Esophagus (tissue), 2 donors: Measurements from ENCODE around the gene TMEM182. TPM values are rescaled to one million over a fixed set of nuclear protein-coding genes. Genes with fewer than 3 reads are reported as not detected.

Experiments
- H3K27ac ChIP-seq, 2 donors: one replicate each; pipeline ENCODE4 v1.5.1; 2013; ENCODE audit warnings: low read depth in 2 of 2, mild to moderate bottlenecking in 2 of 2, inconsistent platforms in 1 of 2, low read length in 1 of 2, moderate library complexity in 1 of 2
- H3K27me3 ChIP-seq, 2 donors: one replicate each; pipeline ENCODE4 v1.6.1; 2013; ENCODE audit warnings: low read length in 2 of 2, control low read depth in 1 of 2, mild to moderate bottlenecking in 1 of 2; ENCODE audit not compliant: insufficient read depth in 2 of 2, control insufficient read depth in 1 of 2
- H3K36me3 ChIP-seq, 2 donors: one replicate each; pipeline ENCODE4 v1.6.1; 2013; ENCODE audit warnings: low read length in 1 of 2; ENCODE audit not compliant: control insufficient read depth in 2 of 2, insufficient read depth in 2 of 2
- H3K4me1 ChIP-seq, 2 donors: one replicate each; pipeline ENCODE4 v1.6.1; 2013; ENCODE audit warnings: low read length in 1 of 2; ENCODE audit not compliant: control insufficient read depth in 2 of 2, insufficient read depth in 2 of 2
- H3K4me3 ChIP-seq, 2 donors: one replicate each; pipeline ENCODE4 v1.5.1; 2013; ENCODE audit warnings: low read length in 2 of 2, mild to moderate bottlenecking in 2 of 2, low read depth in 1 of 2, moderate library complexity in 1 of 2
- H3K9me3 ChIP-seq, 2 donors: one replicate each; pipeline ENCODE4 v1.6.1; 2013; ENCODE audit warnings: mild to moderate bottlenecking in 2 of 2, low read depth in 1 of 2, low read length in 1 of 2, moderate library complexity in 1 of 2; ENCODE audit not compliant: control insufficient read depth in 2 of 2, insufficient read depth in 1 of 2
- WGBS, 2 donors: extraction: QIAGEN DNeasy Blood & Tissue Kit; methylation state at CpG; one replicate each; pipeline ENCODE4 v1.1.7; 2013; 5-methylcytosine and 5-hydroxymethylcytosine counted together
- polyA plus RNA-seq, 2 donors: library from polyadenylated mRNA; stranded (reverse); fragments of 200-250 nt; gene quantifications; one replicate each; pipeline ENCODE4 v1.2.3, GENCODE V29; 2013
- donor health status: healthy with polysubstance abuse.
- donor health status: Bipolar disorder and iron deficiency.

Gene TMEM182
- polyA plus RNA-seq, 2 donors: 0.33 to 0.96 TPM

- Histone ChIP-seq H3K9me3 (no peaks in the 10 kb centered on the region), H3K36me3 (no peaks in the 10 kb centered on the region), H3K27ac (no peak overlapping the region), H3K27me3 (no peaks in the 10 kb centered on the region), H3K4me1 (no peaks in the 10 kb centered on the region), H3K4me3 (no peak overlapping the region)
- 71 to 76% methylated on average over 9 of the region's 9 CpGs for WGBS, 2 donors
Measured at GRCh38 chr2:102809291-102810189, 47.7 kb downstream of the TMEM182 start.

DNA sequence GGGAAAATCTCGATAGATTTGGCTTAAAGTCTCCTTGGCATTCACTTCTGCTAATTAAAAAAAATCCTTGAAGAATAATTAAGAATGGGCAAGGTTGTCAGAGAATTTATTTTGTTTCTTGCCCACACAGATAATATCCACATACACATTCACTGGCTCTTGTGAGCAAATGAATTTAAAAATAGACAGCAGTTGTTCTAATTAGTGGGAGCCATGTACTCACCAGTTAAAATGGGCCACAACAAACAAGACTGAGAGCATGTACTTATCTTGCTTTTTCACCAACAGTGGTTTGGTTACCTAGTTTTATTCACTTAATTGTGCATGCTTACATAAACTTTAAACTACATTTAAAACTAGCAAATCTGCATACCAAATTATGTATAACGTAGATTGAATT, 53.5 kb downstream of the TMEM182 start:
- Histone ChIP-seq H3K9me3 (no peaks in the 10 kb centered on the region), H3K4me1 (no peaks in the 10 kb centered on the region), H3K27ac (no peak overlapping the region), H3K27me3 (no peaks in the 10 kb centered on the region), H3K36me3 (no peaks in the 10 kb centered on the region), H3K4me3 (no peak overlapping the region)
- WGBS, 2 donors: 79 to 84% methylated on average over 2 of the region's 2 CpGs

DNA sequence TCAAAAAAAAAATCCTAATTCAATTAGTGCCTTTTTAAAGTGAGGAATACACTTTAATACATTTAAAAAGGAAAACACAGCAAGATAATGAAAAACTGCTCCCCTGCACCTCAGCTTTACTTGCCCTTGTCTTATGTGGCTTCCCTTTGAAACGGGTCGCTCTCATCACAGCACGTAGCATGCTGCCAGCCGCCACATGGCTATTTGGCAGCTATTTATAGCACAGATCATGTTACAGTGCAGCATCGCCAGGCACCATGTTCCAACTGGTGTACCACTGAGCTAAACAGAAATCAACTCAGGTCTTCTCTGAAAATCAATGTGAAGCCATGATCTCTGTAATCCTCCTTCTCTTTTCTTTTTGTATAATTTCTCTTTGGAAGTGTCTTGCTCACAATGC, 65.1 kb downstream of the TMEM182 start:
- no peaks in the 10 kb centered on the region for H3K36me3 ChIP-seq
- H3K27ac ChIP-seq: no peak overlapping the region
- H3K9me3 ChIP-seq: no peaks in the 10 kb centered on the region
- no peaks in the 10 kb centered on the region for H3K27me3 ChIP-seq
- no peaks in the 10 kb centered on the region for H3K4me1 ChIP-seq
- no peak overlapping the region for H3K4me3 ChIP-seq
- 11 to 20% methylated on average over 5 of the region's 5 CpGs for WGBS, 2 donors

DNA sequence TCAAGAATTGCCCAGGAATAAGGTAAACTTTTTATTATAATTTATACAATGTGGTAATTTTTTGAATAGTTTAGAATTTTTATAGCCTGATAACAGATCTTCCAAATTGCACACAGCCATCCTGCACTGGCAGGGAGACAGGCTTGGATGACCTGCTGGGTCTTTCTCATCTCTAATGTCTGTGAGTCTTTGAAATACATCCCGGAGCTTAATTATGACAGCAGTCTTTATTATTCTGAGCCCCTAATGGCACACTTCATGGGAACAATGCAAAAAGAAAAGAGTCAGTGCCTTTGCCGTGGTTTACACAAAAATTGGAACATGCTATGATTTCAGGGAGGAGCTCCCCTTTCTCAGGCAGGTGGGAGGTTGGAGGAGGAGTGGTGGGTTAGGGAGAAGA, 71.0 kb downstream of the TMEM182 start:
- no peaks in the 10 kb centered on the region for H3K27me3 ChIP-seq
- no peaks in the 10 kb centered on the region for H3K4me1 ChIP-seq
- no peak overlapping the region for H3K27ac ChIP-seq
- WGBS, 2 donors: 64 to 66% methylated on average over 2 of the region's 2 CpGs
- H3K4me3 ChIP-seq: no peak overlapping the region
- H3K9me3 ChIP-seq: no peaks in the 10 kb centered on the region
- no peaks in the 10 kb centered on the region for H3K36me3 ChIP-seq

DNA sequence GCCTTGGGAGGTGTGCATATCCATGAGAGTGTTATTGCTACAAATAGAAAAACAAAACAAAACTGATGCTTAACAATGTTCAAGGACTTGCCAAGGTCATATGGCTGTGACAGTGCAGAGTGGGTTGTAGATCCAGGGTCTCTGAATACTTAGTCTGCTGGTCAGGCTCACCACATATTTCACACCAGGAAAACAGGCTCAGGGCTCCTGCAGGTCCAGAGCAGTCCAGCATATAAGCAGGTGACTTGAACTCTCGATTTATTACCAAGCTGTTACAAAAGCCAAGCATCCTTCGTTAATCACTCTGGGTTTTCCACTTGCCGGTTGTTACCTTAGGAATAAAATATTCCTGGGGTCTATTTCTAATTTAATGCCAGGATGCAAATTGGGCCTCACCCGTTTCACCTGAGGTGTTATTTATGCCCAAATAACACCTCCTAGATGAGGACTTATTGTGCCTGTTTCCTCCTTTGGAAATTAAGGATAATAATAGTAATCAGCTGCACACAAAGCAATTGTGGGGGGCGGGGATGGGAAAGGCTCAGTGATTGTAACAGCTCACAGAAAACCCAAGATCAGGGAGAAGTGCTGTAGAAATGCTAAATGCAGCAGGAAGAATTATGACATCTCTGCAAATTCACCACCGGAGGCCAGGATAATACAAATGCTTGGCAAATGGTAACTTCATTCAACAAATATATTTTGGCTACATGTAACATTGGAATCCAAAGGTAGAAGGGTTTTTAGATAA, 72.9 kb downstream of the TMEM182 start:
- Histone ChIP-seq H3K9me3 (no peaks in the 10 kb centered on the region), H3K4me3 (no peak overlapping the region), H3K36me3 (no peaks in the 10 kb centered on the region), H3K27me3 (no peaks in the 10 kb centered on the region), H3K4me1 (no peaks in the 10 kb centered on the region), H3K27ac (no peak overlapping the region)
- WGBS, 2 donors: 89 to 90% methylated on average over 6 of the region's 6 CpGs

- WGBS, 2 donors: 84 to 88% methylated on average over 8 of the region's 8 CpGs
- Histone ChIP-seq H3K27ac (no peak overlapping the region), H3K36me3 (no peaks in the 10 kb centered on the region), H3K4me3 (no peak overlapping the region), H3K9me3 (no peaks in the 10 kb centered on the region), H3K27me3 (no peaks in the 10 kb centered on the region), H3K4me1 (no peaks in the 10 kb centered on the region)
Measured at GRCh38 chr2:102837626-102838198, 75.9 kb downstream of the TMEM182 start.

DNA sequence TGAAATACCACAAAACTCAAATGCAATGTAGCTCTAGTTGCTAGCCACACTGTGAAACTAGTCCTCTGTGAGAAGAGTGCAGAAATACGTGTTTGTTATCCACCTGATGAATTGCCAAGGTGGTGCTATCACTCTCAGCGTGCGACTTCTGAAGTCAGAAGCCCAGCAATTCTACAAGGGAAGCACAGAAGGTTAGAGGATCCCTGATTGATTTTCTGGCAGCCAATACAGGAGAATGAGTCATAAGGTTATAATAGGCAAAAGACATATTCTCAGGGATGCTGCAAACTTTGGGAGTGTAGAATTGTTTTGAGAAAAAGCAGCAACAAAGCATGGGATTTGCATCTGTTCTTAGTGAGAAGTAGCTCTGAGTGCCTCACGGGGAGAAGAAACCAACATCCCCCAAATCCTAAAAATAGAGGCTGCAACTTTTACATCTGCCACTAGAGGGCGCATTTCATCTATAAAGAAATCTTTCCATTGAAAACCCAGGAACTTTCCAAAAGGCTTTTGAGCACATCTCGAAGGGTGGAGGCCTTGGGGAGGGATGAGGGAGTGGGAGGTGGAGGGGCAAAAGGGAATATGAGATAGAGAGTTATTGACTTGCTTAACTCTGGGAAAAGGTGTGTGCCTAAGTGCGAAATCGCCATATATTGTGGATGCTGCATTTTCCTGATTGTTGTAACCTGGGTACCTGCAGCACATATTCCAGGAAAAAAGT, 78.0 kb downstream of the TMEM182 start:
- Histone ChIP-seq H3K4me1 (no peaks in the 10 kb centered on the region), H3K27ac (no peak overlapping the region), H3K27me3 (no peaks in the 10 kb centered on the region), H3K36me3 (no peaks in the 10 kb centered on the region), H3K9me3 (no peaks in the 10 kb centered on the region), H3K4me3 (no peak overlapping the region)
- 34% methylated on average over 8 of the region's 8 CpGs for WGBS, 2 donors

- 55 to 57% methylated on average over 19 of the region's 19 CpGs for WGBS, 2 donors
- H3K27me3 ChIP-seq: no peaks in the 10 kb centered on the region
- no peak overlapping the region for H3K4me3 ChIP-seq
- H3K36me3 ChIP-seq: no peaks in the 10 kb centered on the region
- H3K9me3 ChIP-seq: no peaks in the 10 kb centered on the region
- H3K27ac ChIP-seq: no peak overlapping the region
- no peaks in the 10 kb centered on the region for H3K4me1 ChIP-seq
Measured at GRCh38 chr2:102841107-102841840, 79.4 kb downstream of the TMEM182 start.
